BJ (cell line): ENCODE measurements around the gene TMEM238. TPM values are rescaled to one million over a fixed set of nuclear protein-coding genes. Genes with fewer than 3 reads are reported as not detected.

ENCODE experiments used
- CTCF ChIA-PET: fragments of 350-600 bp; formaldehyde crosslinking; extraction: SDS; loops from one replicate; lab custom pipeline; 2021; ENCODE audit warnings: antibody characterized with exemption, inconsistent platforms; lab: Yijun Ruan, JAX
- POLR2A ChIA-PET: fragments of 300-600 bp; sonication (Branson Sonifier 250); formaldehyde crosslinking; extraction: SDS; loops from one replicate; lab custom pipeline; 2021; ENCODE audit warnings: antibody characterized with exemption; lab: Charles Lee
- DNase-seq: peaks from one replicate; pipeline ENCODE4 v3.0.0-alpha.2; 2011; ENCODE audit warnings: low read depth
- H3K27me3 ChIP-seq: 2 replicates; pipeline ENCODE4 v1.6.0; 2011; ENCODE audit warnings: low read length; ENCODE audit not compliant: control insufficient read depth, insufficient read depth
- H3K36me3 ChIP-seq: 2 replicates; pipeline ENCODE4 v1.5.1; 2011; ENCODE audit warnings: low read length; ENCODE audit not compliant: control insufficient read depth, insufficient read depth
- H3K4me3 ChIP-seq: 2 replicates; pipeline ENCODE4 v1.5.1; 2011; ENCODE audit warnings: low read depth, mild to moderate bottlenecking, control low read depth, low read length
- CTCF ChIP-seq: IDR thresholded peaks from 2 replicates; pipeline ENCODE4 v1.5.1; 2011; ENCODE audit warnings: low read depth, mild to moderate bottlenecking, control low read depth, inconsistent platforms, low read length, moderate library complexity; ENCODE audit not compliant: insufficient read depth
- polyA plus RNA-seq: library from polyadenylated mRNA; depleted of rRNA; stranded (reverse); fragments of >200 nt; gene quantifications from 2 replicates; pipeline ENCODE4 v1.2.3, GENCODE V29; 2011

The TMEM238 gene
- polyA plus RNA-seq, 1 experiment = 0.10 TPM

- POLR2A ChIA-PET = interaction anchor here (1.1 kb wide), 1 partner anchor 27 kb away, joined by 3 read pairs; the partner anchor contains the start of gene KMT5C
- DNase-seq = no peak
- H3K27me3 ChIP-seq = no peaks in the 10 kb centered on the region
- no peak for TF ChIP-seq CTCF
- CTCF ChIA-PET = no interaction called here
- H3K36me3 ChIP-seq = no peaks in the 10 kb centered on the region; the same call in 1 of the 2 replicates
- no peak overlapping the region for H3K4me3 ChIP-seq
Measured at GRCh38 chr19:55366790-55367189, 17.3 kb downstream of the TMEM238 start.

GRCh38 chr19:55365964-55366363, 18.1 kb downstream of the TMEM238 start:
- Histone ChIP-seq H3K27me3 (no peaks in the 10 kb centered on the region), H3K4me3 (no peak overlapping the region), H3K36me3 (no peaks in the 10 kb centered on the region; the same call in 1 of the 2 replicates)
- DNase-seq = no peak
- POLR2A ChIA-PET = interaction anchor here (1.1 kb wide), 1 partner anchor 26 kb away, joined by 3 read pairs; the partner anchor contains the start of gene KMT5C
- CTCF ChIA-PET = no interaction called here
- TF ChIP-seq CTCF = no peak

GRCh38 chr19:55365245-55365644, 18.8 kb downstream of the TMEM238 start:
- H3K27me3 ChIP-seq = no peaks in the 10 kb centered on the region
- H3K36me3 ChIP-seq = no peaks in the 10 kb centered on the region; the same call in 1 of the 2 replicates
- POLR2A ChIA-PET = no interaction called here
- DNase-seq = no peak
- H3K4me3 ChIP-seq = no peak overlapping the region
- no peak for TF ChIP-seq CTCF
- CTCF ChIA-PET = interaction anchor here (1.2 kb wide), 1 partner anchor 21 kb away, joined by 3 read pairs; no protein-coding TSS in a partner anchor

- no peak for DNase-seq
- Histone ChIP-seq H3K36me3 (no peaks in the 10 kb centered on the region; the same call in 1 of the 2 replicates), H3K4me3 (no peak within 1 kb of the TSS), H3K27me3 (no peaks in the 10 kb centered on the region)
- CTCF ChIA-PET = interaction anchor here (0.7 kb wide), 1 partner anchor 71 kb away, joined by 3 read pairs; no protein-coding TSS in a partner anchor
- POLR2A ChIA-PET = interaction anchor here (0.6 kb wide), 1 partner anchor 42 kb away, joined by 6 read pairs; no protein-coding TSS in a partner anchor
- no peak for TF ChIP-seq CTCF
Measured at GRCh38 chr19:55362990-55363716, 20.9 kb downstream of the TMEM238 start, which contains the start of gene GARIN5B. Gene GARIN5B, minus strand, starts transcription at chr19:55363260. Its CDS starts 194 bp downstream, at chr19:55363066.
